ENCODE measurements around the gene MYH7B. TPM values are rescaled to one million over a fixed set of nuclear protein-coding genes. Genes with fewer than 3 reads are reported as not detected.

MYH7B gene
- total RNA-seq, 1 experiment from 2014 or later, result 0.98 TPM

Small RNAs within 50 kb of the gene (microRNA-seq; reads per million reads assigned to microRNA genes)
- not detected for gene MIR499A (ENCODE audit: borderline number of aligned reads)
- gene MIR499B (ENCODE audit: borderline number of aligned reads), result not detected

Other genes starting within 250 kb of the MYH7B start
- gene NCOA6, start 130.2 kb upstream of the MYH7B start, total RNA-seq (2021), result 8.0 to 10.1 TPM (median 8.2 TPM) in 3 replicates
- gene GGT7, start 83.0 kb upstream of the MYH7B start, total RNA-seq (2021), result 27.7 to 34.5 TPM (median 33.3 TPM) in 3 replicates
- gene ACSS2, start 79.3 kb upstream of the MYH7B start, total RNA-seq (2021), result 28.9 to 35.9 TPM (median 29.0 TPM) in 3 replicates
- gene GSS, start 62 bp upstream of the MYH7B start, total RNA-seq (2021), result 40.7 to 47.3 TPM (median 46.7 TPM) in 3 replicates
- 62.7 to 73.8 TPM (median 68.0 TPM) in 3 replicates for gene TRPC4AP, start 136.9 kb downstream of the MYH7B start, total RNA-seq (2021)
- gene EDEM2, start 191.5 kb downstream of the MYH7B start, total RNA-seq (2021), result 22.7 to 24.2 TPM (median 24.0 TPM) in 3 replicates
- gene PROCR, start 216.2 kb downstream of the MYH7B start, total RNA-seq (2021), result 20.5 to 29.7 TPM (median 22.2 TPM) in 3 replicates

Data from WTC11 (cell line).